NCI-H345 (cell line): Measurements from ENCODE around the gene SPATA13.
"Not testable (repeated sequence)": the region's sequence is repeated elsewhere in the genome, so short reads cannot be mapped to it uniquely, and the experiment has no call there.

ENCODE experiments used
- DNase-seq: peaks from one replicate; lab custom pipeline; 2025; lab: John Stamatoyannopoulos, UW

Gene SPATA13

GRCh38 chr13:24318878-24319277 is 158.4 kb downstream of the SPATA13 start:
- DNase-seq = not testable (repeated sequence)

DNA sequence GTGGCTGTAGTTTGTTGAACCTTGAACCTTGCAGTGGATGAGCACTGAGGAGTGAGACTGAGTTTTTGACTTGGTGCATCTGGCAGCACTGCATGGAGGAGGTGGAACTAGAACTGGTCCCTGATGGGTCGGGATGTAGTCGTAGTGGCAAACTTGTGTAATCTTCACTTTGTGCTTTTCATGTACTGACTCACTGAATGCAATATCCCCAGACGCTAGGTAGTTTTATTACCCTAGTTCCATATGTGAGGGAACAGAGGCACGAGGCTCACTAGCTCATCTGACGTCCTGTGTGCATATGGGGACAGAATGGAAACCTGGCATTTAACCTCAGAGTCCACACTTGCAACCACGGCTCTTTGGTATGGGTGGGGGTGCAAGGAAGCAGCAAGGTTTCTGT is 159.1 kb downstream of the SPATA13 start:
- DNase-seq = not testable (repeated sequence)

DNA sequence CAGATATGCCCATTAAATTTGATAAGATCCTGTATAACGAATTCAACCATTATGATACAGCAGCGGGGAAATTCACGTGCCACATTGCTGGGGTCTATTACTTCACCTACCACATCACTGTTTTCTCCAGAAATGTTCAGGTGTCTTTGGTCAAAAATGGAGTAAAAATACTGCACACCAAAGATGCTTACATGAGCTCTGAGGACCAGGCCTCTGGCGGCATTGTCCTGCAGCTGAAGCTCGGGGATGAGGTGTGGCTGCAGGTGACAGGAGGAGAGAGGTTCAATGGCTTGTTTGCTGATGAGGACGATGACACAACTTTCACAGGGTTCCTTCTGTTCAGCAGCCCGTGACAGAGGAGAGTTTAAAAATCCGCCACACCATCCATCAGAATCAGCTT is 160.9 kb downstream of the SPATA13 start:
- not testable (repeated sequence) for DNase-seq

- DNase-seq = not testable (repeated sequence)
These were observed 161.9 kb downstream of the SPATA13 start for GRCh38 chr13:24322470-24322869.

DNA sequence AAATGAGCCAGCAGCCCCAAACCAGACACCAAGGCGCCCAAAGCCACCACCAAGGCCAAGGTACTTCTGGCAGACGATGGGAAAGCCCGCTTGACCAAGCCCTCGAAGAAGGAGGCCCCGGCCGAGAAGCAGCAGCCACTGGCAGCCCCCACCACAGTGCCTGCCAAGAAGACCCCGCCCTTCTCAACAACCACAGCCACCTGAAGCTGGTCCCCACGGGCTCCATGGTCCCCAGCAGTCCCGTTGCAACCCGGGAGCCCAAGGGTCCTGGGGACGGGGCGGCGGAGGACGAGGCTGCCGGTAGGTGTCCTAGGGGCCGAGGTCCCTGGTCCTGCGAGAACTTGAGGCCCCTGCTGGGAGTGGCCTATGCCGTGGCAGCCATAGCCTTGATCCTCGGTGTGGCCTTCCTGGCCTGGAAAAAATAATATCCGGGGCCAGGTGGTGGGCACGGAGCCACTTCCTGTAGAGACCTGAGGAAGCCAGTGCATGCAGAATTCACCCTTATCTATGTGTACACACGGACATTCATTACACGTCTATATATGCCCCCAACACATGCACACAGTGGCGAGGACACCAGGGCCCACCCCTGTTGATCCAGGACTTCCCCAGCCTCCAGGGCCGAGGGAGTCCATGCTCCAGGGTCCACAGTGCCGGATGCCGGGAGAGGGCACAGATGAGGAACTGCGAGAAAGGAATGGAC is 162.7 kb downstream of the SPATA13 start:
- DNase-seq = no peak

DNA sequence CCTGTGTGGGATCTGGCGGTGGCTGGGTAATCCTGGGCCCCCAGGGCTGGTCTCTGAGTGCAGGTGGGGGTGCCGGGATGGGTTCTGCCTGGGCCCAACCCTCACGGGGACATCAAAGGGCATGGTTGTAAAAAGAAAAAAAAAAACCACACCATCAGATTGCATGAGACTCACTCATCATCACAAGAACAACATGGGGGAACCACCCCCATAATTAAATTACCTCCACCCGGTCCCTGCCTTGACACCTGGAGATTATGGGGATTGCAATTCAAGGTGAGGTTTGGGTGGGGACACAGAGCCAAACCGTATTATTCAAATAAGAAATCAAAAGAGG is 163.2 kb downstream of the SPATA13 start:
- DNase-seq = no peak

- DNase-seq = not testable (repeated sequence)
These were observed 167.1 kb downstream of the SPATA13 start for GRCh38 chr13:24327598-24327997.

GRCh38 chr13:24328145-24328544 is 167.6 kb downstream of the SPATA13 start:
- no peak for DNase-seq

GRCh38 chr13:24338721-24339120 is 178.2 kb downstream of the SPATA13 start:
- no peak for DNase-seq

GRCh38 chr13:24339937-24340607 is 179.6 kb downstream of the SPATA13 start:
- no peak for DNase-seq

DNA sequence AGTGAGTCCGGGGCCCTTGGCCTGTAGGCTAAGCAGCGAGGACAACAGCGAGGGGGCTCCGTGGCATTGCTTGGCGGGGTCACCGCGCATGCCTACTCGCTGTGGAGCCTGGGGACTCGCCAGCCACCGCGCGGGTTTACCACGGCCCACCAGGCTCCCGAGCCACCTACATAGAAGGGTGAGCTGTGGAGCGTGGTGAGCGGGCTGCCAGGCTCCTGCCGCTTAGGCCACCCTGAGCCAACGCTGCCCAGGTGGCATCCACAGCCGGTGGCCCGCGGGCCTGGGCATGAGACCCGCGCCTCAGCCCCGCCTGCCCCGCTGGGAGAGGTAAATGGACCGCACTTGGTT is 180.1 kb downstream of the SPATA13 start:
- DNase-seq = no peak

GRCh38 chr13:24341439-24341838 is 180.9 kb downstream of the SPATA13 start:
- DNase-seq = peak; percentile 53

DNA sequence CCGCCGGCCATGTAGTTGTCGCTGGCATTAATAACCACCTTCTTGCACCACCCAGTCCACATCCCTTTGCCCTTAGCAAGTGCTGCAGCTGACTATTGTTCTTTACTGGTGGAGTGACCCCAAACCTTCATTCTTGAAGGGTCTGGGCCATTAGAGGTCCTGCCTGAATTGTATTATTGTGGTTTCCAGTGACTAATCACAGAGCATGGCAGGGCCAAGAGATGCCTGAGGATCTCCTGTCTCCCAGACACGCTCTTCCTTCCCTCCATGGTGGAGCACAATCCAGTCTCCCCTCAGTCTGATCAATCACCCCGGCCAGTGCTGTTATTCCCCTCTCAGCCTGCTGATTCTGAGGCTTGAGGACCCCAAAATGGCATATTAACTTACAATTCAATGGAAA is 187.9 kb downstream of the SPATA13 start:
- DNase-seq = no peak

GRCh38 chr13:24348797-24349515 is 188.4 kb downstream of the SPATA13 start:
- peak; percentile 84 for DNase-seq

- DNase-seq = not testable (repeated sequence)
These were observed 189.5 kb downstream of the SPATA13 start for GRCh38 chr13:24349778-24350664.

DNA sequence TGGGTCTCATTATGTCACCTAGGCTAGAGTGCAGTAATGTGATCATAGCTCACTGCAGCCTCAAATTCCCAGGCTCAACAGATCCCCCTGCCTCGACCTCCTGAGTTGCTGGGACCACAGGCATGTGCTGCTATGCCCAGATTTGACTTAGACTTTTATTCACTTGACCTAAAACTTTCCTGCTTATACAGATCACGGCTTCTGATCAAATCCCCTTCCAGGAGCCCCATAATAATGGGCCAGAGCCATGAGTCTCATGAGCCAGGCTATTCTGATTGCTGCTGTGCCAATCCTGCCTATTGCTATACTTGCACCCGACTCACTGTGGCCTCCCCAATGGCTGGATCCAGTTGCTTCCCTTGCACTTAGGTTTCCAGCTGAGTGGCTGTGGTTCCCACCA is 190.9 kb downstream of the SPATA13 start:
- no peak for DNase-seq

DNA sequence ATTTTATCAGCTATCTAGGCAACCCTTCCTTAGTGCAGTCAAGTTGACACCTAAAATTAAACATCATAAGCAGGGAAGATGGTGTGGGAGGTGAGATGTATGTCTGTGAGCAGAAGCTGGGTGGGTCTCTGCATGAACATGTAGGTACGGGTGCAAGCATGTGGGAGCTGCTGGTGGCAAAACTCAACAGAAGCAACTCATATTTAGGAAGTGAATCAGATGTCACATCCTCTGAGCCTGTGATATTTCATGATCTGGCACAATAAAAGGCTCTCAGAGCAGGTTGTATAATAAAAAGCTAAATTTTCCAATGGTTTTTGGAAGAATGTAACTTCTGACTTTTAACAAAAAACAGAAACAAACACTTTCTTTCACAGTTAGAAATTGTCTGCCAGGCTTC is 193.2 kb downstream of the SPATA13 start:
- DNase-seq = no peak

- DNase-seq = no peak
These were observed 194.6 kb downstream of the SPATA13 start for GRCh38 chr13:24355103-24355502.

GRCh38 chr13:24356270-24356669 is 195.8 kb downstream of the SPATA13 start:
- DNase-seq = no peak
